CD14-positive monocyte (primary cell): ENCODE measurements around the gene TERB1. TPM values are rescaled to one million over a fixed set of nuclear protein-coding genes. Genes with fewer than 3 reads are reported as not detected.

Source experiments
- DNase-seq, 3 donors: peaks; one replicate each; pipeline ENCODE4 v3.0.0-alpha.2; 2011 to 2022
- H2AFZ ChIP-seq: 2 replicates; pipeline ENCODE4 v1.6.0; 2012; ENCODE audit warnings: mild to moderate bottlenecking, low read depth, low read length, inconsistent platforms; ENCODE audit not compliant: insufficient read depth, poor library complexity, severe bottlenecking
- H3K27ac ChIP-seq, 2 donors: 1 replicate in 1 of 2; 2 replicates in 1 of 2; pipeline ENCODE4 v1.5.1; 2012 to 2013; ENCODE audit warnings: low read length in 2 of 2, control low read depth in 1 of 2, inconsistent platforms in 1 of 2, low read depth in 1 of 2, mild to moderate bottlenecking in 1 of 2
- H3K27me3 ChIP-seq, 2 donors: one replicate each; pipeline versions ENCODE4 v1.6.0 to v1.6.1; 2011 to 2013; ENCODE audit warnings: low read length in 2 of 2; ENCODE audit not compliant: control insufficient read depth in 2 of 2, insufficient read depth in 2 of 2
- H3K36me3 ChIP-seq, 2 donors: replicated peaks in 1 of 2; 1 replicate in 1 of 2; 2 replicates in 1 of 2; pipeline versions ENCODE4 v1.5.1 to v1.6.1; 2012 to 2013; ENCODE audit warnings: low read length in 2 of 2, control low read depth in 1 of 2, inconsistent platforms in 1 of 2, mild to moderate bottlenecking in 1 of 2; ENCODE audit not compliant: insufficient read depth in 2 of 2, control insufficient read depth in 1 of 2
- H3K4me1 ChIP-seq, 2 donors: 1 replicate in 1 of 2; 2 replicates in 1 of 2; pipeline versions ENCODE4 v1.5.1 to v1.6.1; 2012 to 2013; ENCODE audit warnings: low read length in 2 of 2, control low read depth in 1 of 2, inconsistent platforms in 1 of 2, mild to moderate bottlenecking in 1 of 2, moderate library complexity in 1 of 2; ENCODE audit not compliant: insufficient read depth in 2 of 2, control insufficient read depth in 1 of 2
- H3K4me2 ChIP-seq: replicated peaks from 2 replicates; pipeline ENCODE3; 2012; ENCODE audit warnings: low read length, moderate library complexity, mild to moderate bottlenecking; ENCODE audit not compliant: poor library complexity, severe bottlenecking; ENCODE audit errors: extremely low read depth
- H3K4me3 ChIP-seq, 3 experiments: fragments of 200-600 bp in 1 of 3; sonication (generic) in 1 of 3; replicated peaks in 1 of 3; 1 replicate in 2 of 3; 2 replicates in 1 of 3; pipeline ENCODE4 v1.5.1; 2011 to 2013; ENCODE audit warnings: low read length in 3 of 3, mild to moderate bottlenecking in 3 of 3, control low read depth in 2 of 3, low read depth in 2 of 3, inconsistent platforms in 1 of 3, moderate library complexity in 1 of 3
- H3K79me2 ChIP-seq: 2 replicates; pipeline ENCODE4 v1.6.0; 2012; ENCODE audit warnings: mild to moderate bottlenecking, control low read depth, inconsistent platforms, low read length, moderate library complexity; ENCODE audit not compliant: insufficient read depth
- H3K9ac ChIP-seq: 2 replicates; pipeline ENCODE4 v1.6.0; 2017; ENCODE audit warnings: low read length, mild to moderate bottlenecking; ENCODE audit not compliant: insufficient read depth, poor library complexity, severe bottlenecking
- H3K9me3 ChIP-seq, 2 donors: replicated peaks in 1 of 2; 1 replicate in 1 of 2; 2 replicates in 1 of 2; pipeline versions ENCODE4 v1.5.1 to v1.6.1; 2012 to 2013; ENCODE audit warnings: low read length in 2 of 2, control low read depth in 1 of 2; ENCODE audit not compliant: control insufficient read depth in 1 of 2, insufficient read depth in 1 of 2
- H4K20me1 ChIP-seq: 2 replicates; pipeline ENCODE4 v1.6.0; 2012; ENCODE audit warnings: mild to moderate bottlenecking, low read length, control low read depth, moderate library complexity; ENCODE audit not compliant: insufficient read depth
- H3K27ac Mint-ChIP-seq, 7 donors: one replicate each; pipeline ENCODE4 v1.8.0; 2020; ENCODE audit warnings: mild to moderate bottlenecking in 7 of 7, mixed read lengths in 7 of 7, moderate library complexity in 6 of 7, inconsistent platforms in 2 of 7
- H3K27me3 Mint-ChIP-seq, 3 donors: one replicate each; pipeline ENCODE4 v1.8.0; 2021 to 2022; ENCODE audit warnings: low read depth in 3 of 3, mild to moderate bottlenecking in 3 of 3, mixed read lengths in 3 of 3, moderate library complexity in 3 of 3, inconsistent platforms in 1 of 3
- H3K36me3 Mint-ChIP-seq, 2 donors: one replicate each; pipeline ENCODE4 v1.8.0; 2020; ENCODE audit warnings: mixed read lengths in 2 of 2, inconsistent platforms in 1 of 2, mild to moderate bottlenecking in 1 of 2
- H3K4me1 Mint-ChIP-seq: one replicate; pipeline ENCODE4 v1.8.0; 2020; ENCODE audit warnings: mild to moderate bottlenecking, mixed read lengths
- H3K4me3 Mint-ChIP-seq, 2 donors: one replicate each; pipeline ENCODE4 v1.8.0; 2020; ENCODE audit warnings: mild to moderate bottlenecking in 2 of 2, mixed read lengths in 2 of 2, moderate library complexity in 1 of 2
- H3K9me3 Mint-ChIP-seq, 7 donors: one replicate each; pipeline ENCODE4 v1.8.0; 2020 to 2022; ENCODE audit warnings: mixed read lengths in 7 of 7, mild to moderate bottlenecking in 6 of 7, moderate library complexity in 6 of 7, inconsistent platforms in 2 of 7
- CTCF ChIP-seq: fragments of 200-600 bp; IDR thresholded peaks from one replicate; pipeline ENCODE4 v1.8.0; 2022; ENCODE audit warnings: antibody characterized with exemption, mild to moderate bottlenecking
- WGBS: methylation state at CpG from one replicate; pipeline ENCODE4 v1.1.5; 2013; ENCODE audit warnings: missing lambda C conversion rate; ENCODE audit not compliant: insufficient coverage; 5-methylcytosine and 5-hydroxymethylcytosine counted together
- intact Hi-C, 2 donors: fragments of 100-400 bp; cut with micrococcal nuclease; formaldehyde crosslinking; loops; one replicate each; pipeline versions ENCODE4 v1.15.0 to v1.15.1; 2023
- polyA plus RNA-seq, 3 donors: library from polyadenylated mRNA; depleted of rRNA in 1 of 3; unstranded in 2 of 3; stranded (reverse) in 1 of 3; fragments of 300-500 nt in 2 of 3; fragments of >200 nt in 1 of 3; fragmentation: Illumina TruSeq in 2 of 3; gene quantifications; 1 replicate in 2 of 3; 2 replicates in 1 of 3; pipeline ENCODE4 v1.2.3, GENCODE V29; 2012 to 2021

The TERB1 gene
- polyA plus RNA-seq, 3 donors, result not detected

DNA sequence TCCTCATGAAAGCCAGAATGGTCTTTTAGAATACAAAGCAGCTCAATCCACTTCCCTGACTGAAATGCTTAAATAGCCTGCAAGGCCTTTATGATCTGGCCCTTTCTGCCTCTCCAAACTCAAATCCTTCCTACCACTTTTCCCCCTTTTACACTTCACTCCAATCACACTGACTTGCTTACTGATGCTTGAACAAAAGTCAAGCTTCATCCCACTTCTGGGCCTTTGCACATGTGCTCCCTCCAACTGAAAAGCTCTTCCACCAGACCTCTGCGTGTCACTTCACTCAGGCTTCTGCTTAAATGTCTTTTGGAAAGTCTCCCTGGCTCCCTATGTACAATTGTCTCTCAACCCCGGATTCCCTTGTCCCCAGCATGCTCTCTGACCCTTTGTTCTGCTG, 13.3 kb upstream of the TERB1 start:
- peak overlapping the region in 1 of 7 donors; percentile 2 for H3K27ac Mint-ChIP-seq
- no peaks in the 10 kb centered on the region for H3K4me1 Mint-ChIP-seq
- no peak overlapping the region for H3K4me3 ChIP-seq
- H2AFZ ChIP-seq, result no peak overlapping the region
- no peak overlapping the region for H3K27ac ChIP-seq
- H3K36me3 Mint-ChIP-seq, result peaks cover 66 to 90% of the 10 kb centered on the region in 2 donors
- intact Hi-C loops, result no loop called here
- H3K4me3 Mint-ChIP-seq, result no peak overlapping the region
- WGBS, result 100% methylated on average over 1 of the region's 2 CpGs
- H3K27me3 ChIP-seq, result no peaks in the 10 kb centered on the region
- TF ChIP-seq CTCF, result no peak
- DNase-seq, result no peak
- no peaks in the 10 kb centered on the region for H3K9me3 Mint-ChIP-seq
- H3K9me3 ChIP-seq, result no peaks in the 10 kb centered on the region
- H3K4me1 ChIP-seq, result no peaks in the 10 kb centered on the region
- H3K27me3 Mint-ChIP-seq, result no peaks in the 10 kb centered on the region
- no peak overlapping the region for H3K9ac ChIP-seq
- H4K20me1 ChIP-seq, result no peaks in the 10 kb centered on the region
- H3K36me3 ChIP-seq, result peaks cover 46 to 92% of the 10 kb centered on the region in 2 donors
- no peaks in the 10 kb centered on the region for H3K79me2 ChIP-seq
- H3K4me2 ChIP-seq, result no peak overlapping the region

DNA sequence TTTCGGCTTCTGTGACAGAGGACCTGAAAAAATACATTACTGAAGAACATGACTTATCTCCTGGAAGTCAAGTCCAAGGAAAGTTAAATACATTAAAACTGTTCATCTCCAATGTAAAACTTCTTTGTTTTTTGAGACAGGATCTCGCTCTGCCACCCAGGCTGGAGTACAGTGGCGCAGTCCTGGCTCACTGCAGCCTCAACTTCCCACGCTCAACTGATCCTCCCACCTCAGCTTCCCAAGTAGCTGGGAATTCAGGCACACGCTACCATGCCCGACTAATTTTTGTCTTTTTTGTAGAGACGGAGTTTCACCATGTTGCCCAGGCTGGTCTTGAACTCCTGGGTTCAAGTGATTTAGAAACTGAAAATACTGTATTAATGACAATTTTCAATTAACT, 9.7 kb upstream of the TERB1 start:
- no peak for DNase-seq
- peaks cover 45 to 91% of the 10 kb centered on the region in 2 donors for H3K36me3 ChIP-seq

More for the DNA sequence above, 9.7 kb upstream of the TERB1 start:
- Mint-ChIP-seq H3K36me3 (peaks cover 58 to 77% of the 10 kb centered on the region in 2 donors), H3K4me1 (no peaks in the 10 kb centered on the region), H3K9me3 (no peaks in the 10 kb centered on the region), H3K27ac (no peak overlapping the region), H3K4me3 (no peak overlapping the region), H3K27me3 (no peaks in the 10 kb centered on the region)
- no peak overlapping the region for H3K4me2 ChIP-seq
- no peak overlapping the region for H3K27ac ChIP-seq
- TF ChIP-seq CTCF, result no peak
- no peaks in the 10 kb centered on the region for H3K79me2 ChIP-seq
- no peaks in the 10 kb centered on the region for H3K4me1 ChIP-seq
- intact Hi-C loops, result no loop called here
- no peaks in the 10 kb centered on the region for H4K20me1 ChIP-seq
- no peak overlapping the region for H3K9ac ChIP-seq
- no peak overlapping the region for H3K4me3 ChIP-seq
- H3K27me3 ChIP-seq, result no peaks in the 10 kb centered on the region
- WGBS, result 85% methylated on average over 3 of the region's 7 CpGs
- H3K9me3 ChIP-seq, result no peaks in the 10 kb centered on the region
- H2AFZ ChIP-seq, result no peak overlapping the region
